NCI-H226 (cell line): ENCODE data around the gene ADPRH.

Experiments
- DNase-seq: peaks from one replicate; pipeline ENCODE4 v3.0.0-alpha.2; 2015

The ADPRH gene

GRCh38 chr3:119598410-119599098 is 19.3 kb downstream of the ADPRH start:
- DNase-seq = no peak

GRCh38 chr3:119599558-119600174 is 20.4 kb downstream of the ADPRH start:
- DNase-seq = no peak

- DNase-seq = no peak
These were observed 21.4 kb downstream of the ADPRH start for GRCh38 chr3:119600732-119601131.

- DNase-seq = no peak
These were observed 21.9 kb downstream of the ADPRH start for GRCh38 chr3:119601154-119601553.

GRCh38 chr3:119602676-119603075 is 23.4 kb downstream of the ADPRH start:
- DNase-seq = no peak

GRCh38 chr3:119604878-119605277 is 25.6 kb downstream of the ADPRH start:
- peak; percentile 1 for DNase-seq

- DNase-seq = no peak
These were observed 29.2 kb downstream of the ADPRH start for GRCh38 chr3:119608405-119609000.

- DNase-seq = no peak
These were observed 30.0 kb downstream of the ADPRH start for GRCh38 chr3:119609301-119609700.

- no peak for DNase-seq
These were observed 32.4 kb downstream of the ADPRH start for GRCh38 chr3:119611664-119612063.

GRCh38 chr3:119613201-119613600 is 33.9 kb downstream of the ADPRH start:
- DNase-seq = no peak

GRCh38 chr3:119613872-119614271 is 34.6 kb downstream of the ADPRH start:
- no peak for DNase-seq

- no peak for DNase-seq
These were observed 36.8 kb downstream of the ADPRH start for GRCh38 chr3:119616056-119616455.

- no peak for DNase-seq
These were observed 39.8 kb downstream of the ADPRH start for GRCh38 chr3:119619094-119619493.

- DNase-seq = no peak
These were observed 41.6 kb downstream of the ADPRH start for GRCh38 chr3:119620899-119621298.

GRCh38 chr3:119624002-119624720 is 44.9 kb downstream of the ADPRH start:
- no peak for DNase-seq

- DNase-seq = no peak
These were observed 46.3 kb downstream of the ADPRH start for GRCh38 chr3:119625451-119626153.

GRCh38 chr3:119626196-119626595 is 46.9 kb downstream of the ADPRH start:
- DNase-seq = no peak

- no peak for DNase-seq
These were observed 48.2 kb downstream of the ADPRH start for GRCh38 chr3:119627461-119627860.

GRCh38 chr3:119628390-119628789 is 49.1 kb downstream of the ADPRH start:
- DNase-seq = no peak

- no peak for DNase-seq
These were observed 49.6 kb downstream of the ADPRH start for GRCh38 chr3:119628816-119629445.

GRCh38 chr3:119630128-119630879 is 51.0 kb downstream of the ADPRH start:
- DNase-seq = peak; percentile 9

- no peak for DNase-seq
These were observed 51.6 kb downstream of the ADPRH start for GRCh38 chr3:119630880-119631329.
